Ovary (tissue), 3 donors: ENCODE measurements around the gene MYO3A.

ENCODE experiments used
- CTCF ChIP-seq, 3 donors: fragments of 450-650 bp in 2 of 3; fragments of 200-600 bp in 1 of 3; IDR thresholded peaks; one replicate each; pipeline versions ENCODE4 v1.5.1 to v1.8.0; 2016 to 2022; ENCODE audit warnings: antibody characterized with exemption in 3 of 3, mild to moderate bottlenecking in 1 of 3
- EP300 ChIP-seq: sonication (generic); formaldehyde crosslinking; IDR thresholded peaks from one replicate; pipeline ENCODE4 v1.6.1; 2017; ENCODE audit warnings: antibody characterized with exemption
- POLR2A ChIP-seq: fragments of 450-650 bp; IDR thresholded peaks from one replicate; pipeline ENCODE4 v1.6.1; 2017; ENCODE audit warnings: antibody characterized with exemption, mild to moderate bottlenecking, moderate library complexity
- donor health status: DM: no; HTN: no; CAD: no.

GRCh38 chr10:26090762-26091161 lies 156.7 kb downstream of the MYO3A start:
- TF ChIP-seq CTCF (IDR thresholded peaks at IDR 0.05) (no peak), POLR2A (no peak), EP300 (no peak)
